Esophagus squamous epithelium (tissue), 4 donors: ENCODE results near the gene DGCR6L.

Experiments
- CTCF ChIP-seq, 6 experiments: fragments of 450-650 bp in 4 of 6; fragments of 200-600 bp in 2 of 6; sonication (generic) in 2 of 6; IDR thresholded peaks; one replicate each; pipeline ENCODE4 v1.5.1; 2016 to 2019; ENCODE audit warnings: antibody characterized with exemption in 6 of 6, mild to moderate bottlenecking in 4 of 6, moderate library complexity in 4 of 6
- POLR2A ChIP-seq, 4 donors: fragments of 450-650 bp; IDR thresholded peaks; one replicate each; pipeline ENCODE4 v1.6.1; 2017; ENCODE audit warnings: antibody characterized with exemption in 4 of 4, mild to moderate bottlenecking in 4 of 4, moderate library complexity in 3 of 4

- no peak for TF ChIP-seq POLR2A (IDR thresholded peaks at IDR 0.05)
- TF ChIP-seq CTCF (IDR thresholded peaks at IDR 0.05) = no peak
Observed at GRCh38 chr22:20304646-20305045, 15.2 kb downstream of the DGCR6L start.
